ENCODE data around the gene ATAD3C. TPM values are rescaled to one million over a fixed set of nuclear protein-coding genes. Genes with fewer than 3 reads are reported as not detected.

Gene ATAD3C, protein sequence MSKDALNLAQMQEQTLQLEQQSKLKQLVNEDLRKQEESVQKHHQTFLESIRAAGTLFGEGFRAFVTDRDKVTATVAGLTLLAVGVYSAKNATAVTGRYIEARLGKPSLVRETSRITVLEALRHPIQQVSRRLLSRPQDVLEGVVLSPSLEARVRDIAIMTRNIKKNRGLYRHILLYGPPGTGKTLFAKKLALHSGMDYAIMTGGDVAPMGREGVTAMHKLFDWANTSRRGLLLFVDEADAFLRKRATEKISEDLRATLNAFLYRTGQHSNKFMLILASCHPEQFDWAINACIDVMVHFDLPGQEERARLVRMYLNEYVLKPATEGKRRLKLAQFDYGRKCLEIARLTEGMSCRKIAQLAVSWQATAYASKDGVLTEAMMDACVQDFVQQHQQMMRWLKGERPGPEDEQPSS
- 1 to 10 TPM; 1.4 to 2.3 TPM for total RNA-seq

DNA sequence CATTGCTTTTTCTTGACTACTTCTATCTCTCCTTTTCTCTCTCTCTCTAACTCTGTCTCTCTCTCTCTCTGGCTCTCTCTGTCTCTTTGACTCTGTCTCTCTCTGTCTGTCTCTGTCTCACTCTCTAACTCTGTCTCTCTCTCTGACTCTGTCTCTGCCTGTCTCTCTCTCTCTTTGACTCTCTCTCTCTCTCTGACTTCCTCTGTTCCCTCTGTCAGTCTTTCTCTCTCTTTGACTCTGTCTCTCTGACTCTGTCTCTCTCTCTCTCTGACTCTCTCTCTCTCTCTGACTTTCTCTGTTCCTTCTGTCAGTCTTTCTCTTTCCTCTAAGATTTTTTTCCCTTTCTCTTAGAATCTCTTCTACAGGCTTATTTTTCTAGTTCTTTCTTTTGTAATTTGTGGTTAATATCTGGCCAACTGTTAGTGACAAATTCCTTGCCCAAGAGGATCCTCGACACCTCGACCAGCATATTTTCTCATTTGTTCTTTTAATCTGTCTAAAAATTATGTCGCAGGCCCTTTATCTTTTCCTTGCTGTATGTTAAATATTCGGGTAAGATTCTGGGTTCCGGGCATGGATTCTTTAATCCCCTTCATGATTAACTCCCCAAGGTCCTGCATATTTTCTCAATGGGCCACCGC is at the start of gene ATAD3C:
ATAD3C (plus strand) TSS at position 591 of the 641 bp plus-strand sequence. CDS start 995 bp downstream, outside the sequence.

DNA sequence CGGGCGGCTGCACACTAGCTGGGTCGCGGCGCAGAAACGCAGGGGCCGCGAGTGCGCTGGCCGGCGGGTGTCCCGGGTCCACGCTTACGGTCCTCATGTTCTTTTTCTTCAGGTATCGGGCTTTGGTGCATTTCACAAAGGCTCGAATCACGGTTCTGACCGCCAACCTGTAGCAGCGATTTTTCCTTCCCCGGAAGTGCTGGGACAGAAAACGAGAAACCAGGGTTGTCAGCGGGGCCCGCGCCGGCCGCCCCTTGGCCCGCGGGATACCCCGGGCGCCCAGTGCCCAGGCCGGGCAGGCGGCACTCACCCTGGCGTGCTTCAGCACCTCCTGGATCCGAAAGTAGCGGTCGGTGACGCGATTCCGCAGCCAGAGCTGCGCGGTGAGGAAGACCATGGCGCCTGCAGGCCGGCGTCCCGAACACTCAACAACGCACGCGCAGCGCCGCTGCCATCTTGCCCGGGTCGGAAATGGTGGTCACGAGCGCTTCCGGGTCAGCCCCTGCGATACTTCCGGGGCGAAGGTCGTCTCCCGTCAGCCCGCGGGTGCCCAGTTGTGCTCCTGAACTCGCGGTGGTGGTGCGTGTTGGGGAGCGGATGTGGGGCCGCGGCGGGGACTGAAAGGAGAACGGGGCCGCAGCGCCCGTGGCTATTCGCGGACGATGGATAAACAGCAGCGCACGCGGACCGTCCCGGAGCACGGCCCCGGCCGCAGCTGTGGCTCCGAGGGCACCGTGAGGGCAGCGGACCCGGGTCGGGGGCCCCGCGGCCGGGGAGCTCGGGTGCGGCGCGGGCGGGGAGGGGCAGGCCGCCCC is 42.5 kb upstream of the ATAD3C start, which contains the start of gene MRPL20:
MRPL20 (minus strand) TSS at position 473 of the 815 bp plus-strand sequence; CDS start at position 397, 76 bp downstream.

DNA sequence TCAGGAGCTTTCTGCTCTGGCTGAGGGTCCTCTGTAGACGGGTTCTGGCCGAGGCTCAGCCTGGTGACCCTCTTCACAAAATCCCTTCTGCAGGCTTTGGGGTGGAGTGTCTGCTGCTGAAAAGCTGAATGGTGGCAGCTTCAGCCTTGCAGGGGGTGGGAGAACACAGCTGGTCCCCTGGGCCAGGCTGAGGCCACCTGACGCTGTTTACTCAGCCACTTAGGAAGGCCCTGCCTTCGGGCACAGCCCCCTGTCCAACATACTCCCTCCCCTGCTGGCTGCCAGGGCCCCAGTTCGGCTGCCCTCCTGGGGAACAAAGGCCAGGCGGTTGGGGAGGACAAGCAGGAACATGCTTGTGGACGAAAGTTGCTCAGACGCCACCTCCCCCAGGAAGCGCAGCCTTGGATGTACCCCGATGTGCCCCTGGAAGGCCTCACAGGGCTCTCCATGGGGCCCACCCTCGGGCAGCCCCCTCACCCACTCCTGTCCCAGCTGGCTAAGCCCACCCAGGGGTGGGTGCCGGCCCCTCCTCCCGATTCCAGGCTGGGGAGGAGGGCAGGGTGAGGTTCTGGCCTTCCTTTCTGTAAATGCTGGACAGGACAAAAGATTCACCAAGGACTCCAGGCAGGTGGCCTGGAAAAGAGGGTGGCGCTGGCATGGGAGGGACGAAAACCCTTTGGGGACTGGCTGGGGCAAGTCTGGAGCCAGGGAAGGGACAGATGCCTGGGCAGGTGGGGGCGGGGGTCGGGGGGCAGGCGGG is 28.2 kb upstream of the ATAD3C start, which contains the start of gene ANKRD65:
ANKRD65 (minus strand) TSS at position 130 of the 760 bp plus-strand sequence. CDS start 271 bp downstream, outside the sequence.

DNA sequence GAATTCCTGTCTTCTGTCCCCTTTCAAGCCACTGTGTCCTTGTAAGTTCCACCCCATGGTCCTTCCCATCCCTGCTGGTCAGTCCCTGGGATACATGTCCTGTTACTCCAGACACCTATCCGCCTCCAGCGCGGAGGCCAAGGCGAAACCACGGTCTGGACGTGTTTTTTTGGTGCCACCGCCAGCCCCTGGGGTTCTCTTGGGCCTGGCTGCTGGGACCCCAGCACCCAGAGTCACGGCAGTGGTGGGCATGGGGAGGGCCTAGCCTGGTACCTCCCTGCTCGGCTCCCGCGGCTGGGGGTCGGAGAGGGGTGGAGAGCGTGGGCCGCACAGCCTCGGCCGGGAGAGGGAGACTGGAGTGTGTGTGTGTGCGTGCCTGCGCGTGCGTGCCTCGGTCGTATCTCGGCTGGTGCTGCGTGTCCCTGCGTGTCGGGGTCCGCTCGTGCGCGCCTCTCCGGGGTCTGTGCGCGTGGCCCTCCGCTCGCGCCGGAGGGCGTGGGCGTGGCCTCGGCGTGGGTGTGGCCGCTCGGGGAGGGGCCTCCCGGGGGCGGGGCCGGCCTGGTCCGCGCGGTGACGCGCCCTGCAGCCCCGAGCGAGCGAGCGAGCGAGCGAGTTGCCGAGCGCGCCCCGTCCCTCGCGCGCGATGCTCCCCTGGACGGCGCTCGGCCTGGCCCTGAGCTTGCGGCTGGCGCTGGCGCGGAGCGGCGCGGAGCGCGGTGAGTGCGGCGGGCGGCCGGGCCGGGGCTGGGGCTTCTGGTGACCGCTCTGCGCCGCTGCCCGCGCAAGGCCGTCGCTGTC is 14.2 kb upstream of the ATAD3C start, which contains the start of gene VWA1:
VWA1 (plus strand) TSS at position 585 of the 798 bp plus-strand sequence; CDS start at position 644, 59 bp downstream.

DNA sequence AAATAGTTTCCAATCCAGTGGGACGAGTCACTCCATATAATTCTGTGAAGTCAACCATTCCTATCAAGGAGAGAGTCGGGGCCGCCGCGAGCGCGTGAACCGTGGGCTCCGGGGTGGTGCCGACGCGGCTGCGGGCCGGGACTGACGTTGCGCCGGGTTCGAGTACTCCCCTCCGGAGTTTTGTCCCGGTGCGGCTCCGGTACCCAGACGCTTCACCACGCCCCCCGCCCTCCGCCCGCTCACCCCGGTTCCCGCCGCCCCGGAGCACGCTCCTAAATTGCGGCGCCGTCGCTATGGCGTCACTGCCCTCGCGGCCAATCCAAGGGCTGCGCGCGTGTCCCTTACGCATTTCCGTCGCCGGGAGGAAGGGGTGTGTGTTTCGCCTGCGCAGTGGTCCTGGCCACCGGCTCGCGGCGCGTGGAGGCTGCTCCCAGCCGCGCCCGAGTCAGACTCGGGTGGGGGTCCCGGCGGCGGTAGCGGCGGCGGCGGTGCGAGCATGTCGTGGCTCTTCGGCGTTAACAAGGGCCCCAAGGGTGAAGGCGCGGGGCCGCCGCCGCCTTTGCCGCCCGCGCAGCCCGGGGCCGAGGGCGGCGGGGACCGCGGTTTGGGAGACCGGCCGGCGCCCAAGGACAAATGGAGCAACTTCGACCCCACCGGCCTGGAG is 22.0 kb downstream of the ATAD3C start, which contains the start of gene ATAD3B:
ATAD3B (plus strand) TSS at position 377 of the 664 bp plus-strand sequence; CDS start at position 497, 120 bp downstream.

DNA sequence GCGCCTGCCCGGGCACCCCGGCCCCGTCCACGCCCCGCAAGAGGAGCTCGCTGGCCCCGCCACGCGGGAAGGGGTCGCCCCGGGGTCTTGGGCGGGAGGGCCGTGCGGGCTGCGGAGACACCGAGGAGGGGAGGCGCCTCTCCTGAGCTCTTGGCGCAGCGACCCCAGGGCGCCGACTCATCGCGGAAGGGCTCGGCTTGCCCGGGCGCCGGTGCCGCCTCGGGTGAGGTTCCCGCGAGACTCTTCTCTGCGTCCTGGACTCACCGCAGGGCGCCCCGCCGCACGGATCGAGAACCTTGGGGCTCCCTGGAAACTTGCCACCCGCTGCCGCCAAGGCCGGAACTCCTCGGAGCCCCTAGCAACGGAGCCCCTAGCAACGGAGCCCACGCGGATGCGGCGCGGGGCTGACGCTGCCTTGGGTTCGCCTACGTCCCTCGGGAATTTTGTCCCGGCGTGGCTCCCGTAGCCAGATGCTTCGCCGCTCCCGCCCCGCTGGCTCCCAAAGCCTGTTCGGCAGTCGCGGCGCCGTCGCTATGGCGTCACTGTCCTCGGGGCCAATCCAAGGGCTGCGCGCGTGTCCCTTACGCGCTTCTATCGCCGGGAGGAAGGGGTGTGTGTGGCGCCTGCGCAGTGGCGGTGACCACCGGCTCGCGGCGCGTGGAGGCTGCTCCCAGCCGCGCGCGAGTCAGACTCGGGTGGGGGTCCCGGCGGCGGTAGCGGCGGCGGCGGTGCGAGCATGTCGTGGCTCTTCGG is 62.2 kb downstream of the ATAD3C start, which contains the start of gene ATAD3A:
ATAD3A (plus strand) TSS at position 630 of the 753 bp plus-strand sequence; CDS start at position 737, 107 bp downstream.

Other genes starting within 250 kb of the ATAD3C start
- 1 to 10 TPM; 7.6 to 9.3 TPM for gene TNFRSF18, start 243.1 kb upstream of the ATAD3C start, total RNA-seq
- gene TNFRSF4, start 235.5 kb upstream of the ATAD3C start, total RNA-seq, result 10 to 100 TPM; 11.0 to 11.7 TPM
- 10 to 100 TPM; 97.8 to 99.3 TPM for gene SDF4, start 217.7 kb upstream of the ATAD3C start, total RNA-seq
- 10 to 100 TPM; 17.3 to 18.5 TPM for gene B3GALT6, start 217.5 kb upstream of the ATAD3C start, total RNA-seq
- gene C1QTNF12, start 203.0 kb upstream of the ATAD3C start, total RNA-seq, result 1 to 10 TPM; 2.5 to 3.2 TPM
- 10 to 100 TPM; 60.2 to 62.5 TPM for gene UBE2J2, start 175.8 kb upstream of the ATAD3C start, total RNA-seq
- 1 to 10 TPM; 4.1 to 6.2 TPM for gene SCNN1D, start 169.3 kb upstream of the ATAD3C start, total RNA-seq
- 10 to 100 TPM; 74.4 to 79.3 TPM for gene ACAP3, start 141.8 kb upstream of the ATAD3C start, total RNA-seq
- gene PUSL1, start 141.1 kb upstream of the ATAD3C start, total RNA-seq, result 10 to 100 TPM; 18.5 to 19.6 TPM
- 100 to 1,000 TPM; 112 to 114 TPM for gene INTS11, start 125.0 kb upstream of the ATAD3C start, total RNA-seq
- gene CPTP, start 124.9 kb upstream of the ATAD3C start, total RNA-seq, result 10 to 100 TPM; 21.3 to 21.6 TPM
- gene TAS1R3, start 118.4 kb upstream of the ATAD3C start, total RNA-seq, result 1 to 10 TPM in 1 of 2 experiments, under 1 TPM in 1; 0.73 to 1.1 TPM
- gene DVL1, start 100.3 kb upstream of the ATAD3C start, total RNA-seq, result 10 to 100 TPM; 34.7 to 40.9 TPM
- gene MXRA8, start 91.1 kb upstream of the ATAD3C start, total RNA-seq, result under 1 TPM in 1 of 2 experiments, not detected in 1; 0.12 TPM
- gene AURKAIP1, start 74.5 kb upstream of the ATAD3C start, total RNA-seq, result 10 to 100 TPM; 88.0 to 90.4 TPM
- gene CCNL2, start 50.4 kb upstream of the ATAD3C start, total RNA-seq, result 100 to 1,000 TPM; 120 to 122 TPM
- gene MRPL20, start 42.4 kb upstream of the ATAD3C start, total RNA-seq, result 10 to 100 TPM; 82.8 to 98.8 TPM
- not detected for gene ANKRD65, start 28.4 kb upstream of the ATAD3C start, total RNA-seq
- gene VWA1, start 14.0 kb upstream of the ATAD3C start, total RNA-seq, result under 1 TPM; 0.17 to 0.33 TPM
- gene ATAD3B, start 22.1 kb downstream of the ATAD3C start, total RNA-seq, result 10 to 100 TPM; 29.0 to 34.3 TPM
- gene ATAD3A, start 62.5 kb downstream of the ATAD3C start, total RNA-seq, result 10 to 100 TPM; 31.9 to 33.0 TPM
- under 1 TPM; 0.41 to 0.45 TPM for gene TMEM240, start 90.9 kb downstream of the ATAD3C start, total RNA-seq
- 100 to 1,000 TPM; 106 to 107 TPM for gene SSU72, start 125.2 kb downstream of the ATAD3C start, total RNA-seq
- gene FNDC10, start 150.4 kb downstream of the ATAD3C start, total RNA-seq, result 1 to 10 TPM; 8.7 to 9.1 TPM
- 10 to 100 TPM; 44.3 to 45.9 TPM for gene MIB2, start 165.8 kb downstream of the ATAD3C start, total RNA-seq
- 1 to 10 TPM; 3.4 to 4.2 TPM for gene MMP23B, start 182.5 kb downstream of the ATAD3C start, total RNA-seq
- 10 to 100 TPM; 33.8 to 34.2 TPM for gene CDK11B, start 209.3 kb downstream of the ATAD3C start, total RNA-seq
- 10 to 100 TPM; 75.4 to 77.9 TPM for gene SLC35E2B, start 243.1 kb downstream of the ATAD3C start, total RNA-seq

Data from activated naive CD4-positive, alpha-beta T cell treated with anti-CD3 and anti-CD28 coated beads, Interleukin-2, amount 10 ng/mL, durations not matched to agents 5 hours and 36 hours (primary cell).